KOPT-K1 (cell line): ENCODE measurements around the gene ERBB4.

Experiments used
- H3K27ac ChIP-seq: fragments of 200-600 bp; sonication (generic); 2 replicates; pipeline ENCODE4 v1.5.1; 2016; ENCODE audit warnings: antibody characterized with exemption, mild to moderate bottlenecking, low read depth, low read length; ENCODE audit not compliant: poor library complexity, severe bottlenecking
- H3K36me3 ChIP-seq: fragments of 200-600 bp; sonication (generic); 2 replicates; pipeline ENCODE4 v1.5.1; 2017; ENCODE audit warnings: antibody characterized with exemption, mild to moderate bottlenecking, low read length, moderate library complexity; ENCODE audit not compliant: insufficient read depth
- H3K9me3 ChIP-seq: fragments of 200-600 bp; sonication (generic); 2 replicates; pipeline ENCODE4 v1.5.1; 2017; ENCODE audit warnings: antibody characterized with exemption, low read length, mild to moderate bottlenecking; ENCODE audit not compliant: insufficient read depth, poor library complexity, severe bottlenecking

ERBB4 gene

GRCh38 chr2:211435331-211435730 lies 1103.3 kb downstream of the ERBB4 start:
- Histone ChIP-seq H3K36me3 (no peaks in the 10 kb centered on the region), H3K9me3 (no peaks in the 10 kb centered on the region), H3K27ac (no peak overlapping the region)

GRCh38 chr2:211434773-211435172 lies 1103.8 kb downstream of the ERBB4 start:
- Histone ChIP-seq H3K9me3 (no peaks in the 10 kb centered on the region), H3K27ac (no peak overlapping the region), H3K36me3 (no peaks in the 10 kb centered on the region)

- Histone ChIP-seq H3K36me3 (no peaks in the 10 kb centered on the region), H3K9me3 (no peaks in the 10 kb centered on the region), H3K27ac (no peak overlapping the region)
Observed at GRCh38 chr2:211429256-211429920, 1109.2 kb downstream of the ERBB4 start.

- Histone ChIP-seq H3K9me3 (no peaks in the 10 kb centered on the region), H3K36me3 (no peaks in the 10 kb centered on the region), H3K27ac (no peak overlapping the region)
Observed at GRCh38 chr2:211426240-211426639, 1112.4 kb downstream of the ERBB4 start.

- Histone ChIP-seq H3K9me3 (no peaks in the 10 kb centered on the region), H3K27ac (no peak overlapping the region)
Observed at GRCh38 chr2:211423018-211423417, 1115.6 kb downstream of the ERBB4 start.

GRCh38 chr2:211417544-211417943 lies 1121.1 kb downstream of the ERBB4 start:
- no peaks in the 10 kb centered on the region for H3K36me3 ChIP-seq
- no peak overlapping the region for H3K27ac ChIP-seq
- H3K9me3 ChIP-seq: no peaks in the 10 kb centered on the region

More at GRCh38 chr2:211423018-211423417, 1115.6 kb downstream of the ERBB4 start:
- no peaks in the 10 kb centered on the region for H3K36me3 ChIP-seq

- H3K27ac ChIP-seq: no peak overlapping the region
- no peaks in the 10 kb centered on the region for H3K36me3 ChIP-seq
- no peaks in the 10 kb centered on the region for H3K9me3 ChIP-seq
Observed at GRCh38 chr2:211416373-211416772, 1122.2 kb downstream of the ERBB4 start.

GRCh38 chr2:211413746-211414145 lies 1124.9 kb downstream of the ERBB4 start:
- Histone ChIP-seq H3K9me3 (no peaks in the 10 kb centered on the region), H3K27ac (no peak overlapping the region), H3K36me3 (no peaks in the 10 kb centered on the region)

- no peak overlapping the region for H3K27ac ChIP-seq
Observed at GRCh38 chr2:211408483-211408891, 1130.1 kb downstream of the ERBB4 start.

GRCh38 chr2:211407076-211407475 lies 1131.5 kb downstream of the ERBB4 start:
- Histone ChIP-seq H3K27ac (no peak overlapping the region), H3K9me3 (no peaks in the 10 kb centered on the region), H3K36me3 (no peaks in the 10 kb centered on the region)

More at GRCh38 chr2:211408483-211408891, 1130.1 kb downstream of the ERBB4 start:
- Histone ChIP-seq H3K9me3 (no peaks in the 10 kb centered on the region), H3K36me3 (no peaks in the 10 kb centered on the region)

- no peak overlapping the region for H3K27ac ChIP-seq
- no peaks in the 10 kb centered on the region for H3K9me3 ChIP-seq
- H3K36me3 ChIP-seq: no peaks in the 10 kb centered on the region
Observed at GRCh38 chr2:211405036-211405435, 1133.6 kb downstream of the ERBB4 start.

GRCh38 chr2:211404098-211404497 lies 1134.5 kb downstream of the ERBB4 start:
- no peak overlapping the region for H3K27ac ChIP-seq
- H3K36me3 ChIP-seq: no peaks in the 10 kb centered on the region
- no peaks in the 10 kb centered on the region for H3K9me3 ChIP-seq

- H3K9me3 ChIP-seq: no peaks in the 10 kb centered on the region
- no peaks in the 10 kb centered on the region for H3K36me3 ChIP-seq
- no peak overlapping the region for H3K27ac ChIP-seq
Observed at GRCh38 chr2:211401328-211401727, 1137.3 kb downstream of the ERBB4 start.

GRCh38 chr2:211397764-211398163 lies 1140.8 kb downstream of the ERBB4 start:
- H3K9me3 ChIP-seq: no peaks in the 10 kb centered on the region
- no peaks in the 10 kb centered on the region for H3K36me3 ChIP-seq
- no peak overlapping the region for H3K27ac ChIP-seq

GRCh38 chr2:211396815-211397214 lies 1141.8 kb downstream of the ERBB4 start:
- H3K9me3 ChIP-seq: no peaks in the 10 kb centered on the region
- no peak overlapping the region for H3K27ac ChIP-seq
- no peaks in the 10 kb centered on the region for H3K36me3 ChIP-seq

- no peak overlapping the region for H3K27ac ChIP-seq
- no peaks in the 10 kb centered on the region for H3K9me3 ChIP-seq
- no peaks in the 10 kb centered on the region for H3K36me3 ChIP-seq
Observed at GRCh38 chr2:211391189-211391567, 1147.4 kb downstream of the ERBB4 start.
